Measurements from ENCODE around the gene SLC37A1. TPM values are rescaled to one million over a fixed set of nuclear protein-coding genes. Genes with fewer than 3 reads are reported as not detected.

SLC37A1 gene
- total RNA-seq, 1 experiment from 2014 or later, result 4.9 TPM

DNA sequence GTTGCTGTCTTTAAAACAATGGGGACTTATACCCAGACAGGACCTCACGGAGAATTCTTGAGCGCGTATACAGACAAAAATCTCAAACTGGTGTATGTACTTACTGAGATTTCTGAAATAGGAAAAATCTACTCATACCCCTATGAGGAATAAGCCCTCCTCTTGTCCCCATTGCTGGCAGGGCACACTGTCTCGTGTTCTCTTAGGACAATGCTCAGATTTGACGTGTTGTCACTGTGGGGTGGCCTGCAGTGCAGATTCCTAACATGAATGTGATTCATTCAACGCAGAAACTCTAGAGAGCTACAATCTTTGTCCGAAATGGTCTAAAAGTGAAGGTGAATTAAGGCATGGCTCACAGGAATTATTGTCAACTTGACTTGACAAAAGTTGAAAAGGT, 108.6 kb downstream of the SLC37A1 start:
- Mint-ChIP-seq H3K36me3 (ENCODE audit: insufficient read depth, unreplicated experiment) (peaks cover 6% of the 10 kb centered on the region), H3K4me3 (ENCODE audit: unreplicated experiment) (no peak overlapping the region), H3K9me3 (ENCODE audit: unreplicated experiment) (no peaks in the 10 kb centered on the region), H3K27ac (ENCODE audit: low read depth, unreplicated experiment) (no peak overlapping the region), H3K27me3 (ENCODE audit: insufficient read depth, unreplicated experiment) (peaks cover 56% of the 10 kb centered on the region), H3K4me1 (ENCODE audit: insufficient read depth, unreplicated experiment) (no peaks in the 10 kb centered on the region)
- TF ChIP-seq, protein P1, sequence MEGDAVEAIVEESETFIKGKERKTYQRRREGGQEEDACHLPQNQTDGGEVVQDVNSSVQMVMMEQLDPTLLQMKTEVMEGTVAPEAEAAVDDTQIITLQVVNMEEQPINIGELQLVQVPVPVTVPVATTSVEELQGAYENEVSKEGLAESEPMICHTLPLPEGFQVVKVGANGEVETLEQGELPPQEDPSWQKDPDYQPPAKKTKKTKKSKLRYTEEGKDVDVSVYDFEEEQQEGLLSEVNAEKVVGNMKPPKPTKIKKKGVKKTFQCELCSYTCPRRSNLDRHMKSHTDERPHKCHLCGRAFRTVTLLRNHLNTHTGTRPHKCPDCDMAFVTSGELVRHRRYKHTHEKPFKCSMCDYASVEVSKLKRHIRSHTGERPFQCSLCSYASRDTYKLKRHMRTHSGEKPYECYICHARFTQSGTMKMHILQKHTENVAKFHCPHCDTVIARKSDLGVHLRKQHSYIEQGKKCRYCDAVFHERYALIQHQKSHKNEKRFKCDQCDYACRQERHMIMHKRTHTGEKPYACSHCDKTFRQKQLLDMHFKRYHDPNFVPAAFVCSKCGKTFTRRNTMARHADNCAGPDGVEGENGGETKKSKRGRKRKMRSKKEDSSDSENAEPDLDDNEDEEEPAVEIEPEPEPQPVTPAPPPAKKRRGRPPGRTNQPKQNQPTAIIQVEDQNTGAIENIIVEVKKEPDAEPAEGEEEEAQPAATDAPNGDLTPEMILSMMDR (IDR thresholded peaks at IDR 0.05; ENCODE audit: unreplicated experiment), result no peak
- no TSS peak for BruUV-seq (replicated peaks)
- intact Hi-C loops (cut with micrococcal nuclease), result no loop called here
- ChIA-PET POLR2A (no interaction called here), CTCF (no interaction called here)
- no peak for DNase-seq (ENCODE audit: unreplicated experiment)

DNA sequence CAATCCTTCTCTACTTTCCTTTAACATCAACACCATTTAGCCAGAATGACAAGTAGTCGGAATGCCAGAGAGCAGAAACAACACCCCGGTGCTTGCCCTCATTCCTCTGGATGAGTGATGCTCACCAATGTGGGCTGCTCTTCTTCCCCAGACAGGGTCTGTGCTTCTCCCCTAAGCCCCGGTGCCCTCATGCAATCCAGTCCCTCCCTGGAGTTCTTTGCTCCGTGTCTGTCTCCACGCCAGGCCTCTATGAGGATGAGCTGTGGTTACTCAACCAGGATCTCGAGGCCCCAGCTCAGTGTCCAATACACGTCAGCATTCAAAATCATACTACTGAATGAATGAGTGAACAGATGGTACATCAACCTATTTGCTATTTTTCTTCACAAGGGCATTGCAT, 110.0 kb downstream of the SLC37A1 start:
- CTCF ChIA-PET, result no interaction called here
- H3K27ac Mint-ChIP-seq (ENCODE audit: low read depth, unreplicated experiment), result no peak overlapping the region
- POLR2A ChIA-PET, result interaction anchor here (0.6 kb wide), 1 partner anchor 62 kb away, joined by 3 read pairs; no protein-coding TSS in a partner anchor

GRCh38 chr21:42624095-42624790, 110.6 kb downstream of the SLC37A1 start:
- H3K4me1 Mint-ChIP-seq (ENCODE audit: insufficient read depth, unreplicated experiment), result no peaks in the 10 kb centered on the region
- H3K27ac Mint-ChIP-seq (ENCODE audit: low read depth, unreplicated experiment), result no peak overlapping the region
- TF ChIP-seq, protein P1 (IDR thresholded peaks at IDR 0.05; ENCODE audit: unreplicated experiment), result no peak
- peaks cover 41% of the 10 kb centered on the region for H3K27me3 Mint-ChIP-seq (ENCODE audit: insufficient read depth, unreplicated experiment)
- CTCF ChIA-PET, result no interaction called here
- no peak for DNase-seq (ENCODE audit: unreplicated experiment)
- H3K4me3 Mint-ChIP-seq (ENCODE audit: unreplicated experiment), result no peak overlapping the region
- H3K9me3 Mint-ChIP-seq (ENCODE audit: unreplicated experiment), result no peaks in the 10 kb centered on the region
- no TSS peak for BruUV-seq (replicated peaks)
- H3K36me3 Mint-ChIP-seq (ENCODE audit: insufficient read depth, unreplicated experiment), result peaks cover 6% of the 10 kb centered on the region
- intact Hi-C loops (cut with micrococcal nuclease), result no loop called here
- POLR2A ChIA-PET, result interaction anchor here (0.6 kb wide), 1 partner anchor 63 kb away, joined by 3 read pairs; no protein-coding TSS in a partner anchor

More for the DNA sequence above, 110.0 kb downstream of the SLC37A1 start:
- BruUV-seq (replicated peaks), result no TSS peak
- no peak overlapping the region for H3K4me3 Mint-ChIP-seq (ENCODE audit: unreplicated experiment)
- TF ChIP-seq, protein P1 (IDR thresholded peaks at IDR 0.05; ENCODE audit: unreplicated experiment), result no peak
- no peaks in the 10 kb centered on the region for H3K9me3 Mint-ChIP-seq (ENCODE audit: unreplicated experiment)
- no peak for DNase-seq (ENCODE audit: unreplicated experiment)
- no peaks in the 10 kb centered on the region for H3K4me1 Mint-ChIP-seq (ENCODE audit: insufficient read depth, unreplicated experiment)
- peaks cover 47% of the 10 kb centered on the region for H3K27me3 Mint-ChIP-seq (ENCODE audit: insufficient read depth, unreplicated experiment)
- intact Hi-C loops (cut with micrococcal nuclease), result no loop called here
- peaks cover 6% of the 10 kb centered on the region for H3K36me3 Mint-ChIP-seq (ENCODE audit: insufficient read depth, unreplicated experiment)

GRCh38 chr21:42624936-42625335, 111.3 kb downstream of the SLC37A1 start:
- H3K4me1 Mint-ChIP-seq (ENCODE audit: insufficient read depth, unreplicated experiment), result no peaks in the 10 kb centered on the region
- H3K27me3 Mint-ChIP-seq (ENCODE audit: insufficient read depth, unreplicated experiment), result peaks cover 34% of the 10 kb centered on the region
- intact Hi-C loops (cut with micrococcal nuclease), result no loop called here
- DNase-seq (ENCODE audit: unreplicated experiment), result no peak
- H3K9me3 Mint-ChIP-seq (ENCODE audit: unreplicated experiment), result no peaks in the 10 kb centered on the region
- peaks cover 6% of the 10 kb centered on the region for H3K36me3 Mint-ChIP-seq (ENCODE audit: insufficient read depth, unreplicated experiment)
- CTCF ChIA-PET, result no interaction called here
- POLR2A ChIA-PET, result no interaction called here
- H3K4me3 Mint-ChIP-seq (ENCODE audit: unreplicated experiment), result no peak overlapping the region
- BruUV-seq (replicated peaks), result no TSS peak
- no peak overlapping the region for H3K27ac Mint-ChIP-seq (ENCODE audit: low read depth, unreplicated experiment)
- TF ChIP-seq, protein P1 (IDR thresholded peaks at IDR 0.05; ENCODE audit: unreplicated experiment), result no peak

All from MCF 10A (cell line).